HepG2 (cell line): ENCODE results near the gene TAF6. TPM values are rescaled to one million over a fixed set of nuclear protein-coding genes. Genes with fewer than 3 reads are reported as not detected.

Source experiments
- GATAD1 ChIP-seq: IDR thresholded peaks from 2 replicates; pipeline ENCODE4 v1.6.1; 2016; ENCODE audit warnings: missing genetic modification reagents, missing compliant biosample characterization
- NR2F6 ChIP-seq, 2 experiments: IDR thresholded peaks; 2 replicates each; pipeline ENCODE4 v1.6.1; 2016; ENCODE audit warnings: antibody characterized with exemption in 1 of 2, mild to moderate bottlenecking in 1 of 2
- REL ChIP-seq: sonication (generic); formaldehyde crosslinking; conservative IDR thresholded peaks from 2 replicates; pipeline ENCODE4 v1.8.0; 2022; ENCODE audit warnings: mild to moderate bottlenecking, missing genetic modification reagents, moderate library complexity
- SAP130 ChIP-seq: IDR thresholded peaks from 2 replicates; pipeline ENCODE4 v1.6.1; 2016; ENCODE audit warnings: low read depth
- SP5 ChIP-seq: IDR thresholded peaks from 2 replicates; pipeline ENCODE4 v1.6.1; 2016; ENCODE audit warnings: low read depth, borderline replicate concordance
- STAG1 ChIP-seq: sonication (generic); formaldehyde crosslinking; IDR thresholded peaks from 2 replicates; pipeline ENCODE4 v1.4.0; 2020; ENCODE audit warnings: missing genetic modification reagents
- ZBTB7A ChIP-seq: sonication (generic); formaldehyde crosslinking; IDR thresholded peaks from 2 replicates; pipeline ENCODE4 v1.8.0; 2022; ENCODE audit warnings: mild to moderate bottlenecking, missing genetic modification reagents
- ZNF296 ChIP-seq: sonication (generic); formaldehyde crosslinking; conservative IDR thresholded peaks from 2 replicates; pipeline ENCODE4 v1.5.0; 2020; ENCODE audit warnings: mild to moderate bottlenecking, missing genetic modification reagents
- ZNF446 ChIP-seq: sonication (generic); formaldehyde crosslinking; IDR thresholded peaks from 2 replicates; pipeline ENCODE4 v1.5.0; 2020; ENCODE audit warnings: mild to moderate bottlenecking, missing genetic modification reagents
- ZNF766 ChIP-seq: sonication (generic); formaldehyde crosslinking; IDR thresholded peaks from 2 replicates; pipeline ENCODE4 v1.5.0; 2020; ENCODE audit warnings: missing genetic modification reagents, borderline replicate concordance
- ZNF773 ChIP-seq: sonication (generic); formaldehyde crosslinking; IDR thresholded peaks from 2 replicates; pipeline ENCODE4 v1.4.0; 2020; ENCODE audit warnings: missing genetic modification reagents, borderline replicate concordance
- ZNF782 ChIP-seq: sonication (generic); formaldehyde crosslinking; IDR thresholded peaks from 2 replicates; pipeline ENCODE4 v1.4.0; 2020; ENCODE audit warnings: missing genetic modification reagents, mild to moderate bottlenecking, borderline replicate concordance
- ZNF839 ChIP-seq: sonication (generic); formaldehyde crosslinking; IDR thresholded peaks from 2 replicates; pipeline ENCODE4 v1.4.0; 2020; ENCODE audit warnings: missing genetic modification reagents, mild to moderate bottlenecking, borderline replicate concordance
- polyA plus RNA-seq, 8 experiments: library from polyadenylated mRNA; depleted of rRNA in 3 of 8; stranded (reverse) in 7 of 8; unstranded in 1 of 8; fragments of >200 nt; fragmentation: Illumina TruSeq in 4 of 8; extraction: Trizol in 4 of 8; gene quantifications; 2 replicates each; pipeline versions ENCODE4 v1.2.1 to v1.2.3, GENCODE V29; 2011 to 2016; ENCODE audit warnings: low read depth in 4 of 8, missing spikeins in 1 of 8, mixed read lengths in 1 of 8; ENCODE audit not compliant: insufficient read depth in 1 of 8
- total RNA-seq, 5 experiments: library from RNA; depleted of rRNA; stranded (reverse); fragments of >200 nt; fragmentation: Illumina TruSeq; extraction: Trizol; gene quantifications; 2 replicates each; pipeline ENCODE4 v1.2.3, GENCODE V29; 2016; ENCODE audit warnings: low read depth in 1 of 5
- TF ChIP-seq, protein P1 (sequence below): sonication (generic); formaldehyde crosslinking; IDR thresholded peaks from 2 replicates; pipeline ENCODE4 v1.5.1; 2020; ENCODE audit warnings: mild to moderate bottlenecking, missing genetic modification reagents, moderate library complexity
- TF ChIP-seq, protein P2 (sequence below): sonication (generic); formaldehyde crosslinking; IDR thresholded peaks from 2 replicates; pipeline ENCODE4 v1.4.0; 2020; ENCODE audit warnings: missing genetic modification reagents, mild to moderate bottlenecking, borderline replicate concordance
- TF ChIP-seq, protein P3 (sequence below): sonication (generic); formaldehyde crosslinking; IDR thresholded peaks from 2 replicates; pipeline ENCODE4 v1.8.0; 2022; ENCODE audit warnings: mild to moderate bottlenecking, missing genetic modification reagents, moderate library complexity
- TF ChIP-seq, protein P4 (sequence below): IDR thresholded peaks from 2 replicates; pipeline ENCODE4 v1.6.1; 2016; ENCODE audit warnings: missing genetic modification reagents, missing compliant biosample characterization
- TF ChIP-seq, protein P5 (sequence below): sonication (generic); formaldehyde crosslinking; conservative IDR thresholded peaks from 2 replicates; pipeline ENCODE4 v1.5.0; 2020; ENCODE audit warnings: missing genetic modification reagents

TAF6 gene
- total and polyA plus RNA-seq, 2 of the 13 experiments (the other 11 are each of a cell fraction or from before 2014, with no cell fraction given): 12.9 to 18.8 TPM

DNA sequence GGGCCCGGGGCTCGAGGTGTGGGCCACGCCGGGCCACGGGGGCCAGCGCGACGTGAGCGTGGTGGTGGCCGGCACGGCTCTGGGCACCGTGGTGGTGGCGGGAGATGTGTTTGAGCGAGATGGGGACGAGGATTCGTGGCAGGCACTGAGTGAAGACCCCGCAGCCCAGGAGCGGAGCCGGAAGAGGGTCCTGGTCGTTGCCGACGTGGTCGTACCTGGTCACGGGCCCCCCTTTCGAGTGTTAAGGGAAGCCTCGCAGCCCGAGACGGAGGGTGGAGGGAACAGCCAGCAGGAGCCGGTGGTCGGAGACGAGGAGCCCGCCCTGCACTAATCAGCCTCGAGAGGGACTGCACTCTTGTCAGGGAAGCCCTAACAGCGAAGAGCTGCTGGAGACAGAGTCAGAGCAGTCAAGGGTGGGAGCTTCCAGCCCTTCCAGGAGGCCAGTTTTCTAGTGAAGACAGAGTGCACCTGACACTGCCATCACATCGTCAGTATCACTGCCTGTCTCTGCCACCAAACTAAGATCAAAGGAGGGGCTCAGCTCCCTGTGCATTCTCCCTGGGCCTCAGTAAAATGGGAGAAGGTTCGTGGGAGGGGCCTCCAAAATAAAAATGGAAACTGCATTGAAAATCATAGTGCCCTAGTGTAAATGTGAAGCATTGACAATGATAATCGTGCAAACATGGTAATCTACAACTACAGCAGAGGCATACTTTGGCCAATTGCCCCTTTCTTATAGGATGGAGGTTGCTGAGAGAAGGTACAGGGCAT lies 8.9 kb upstream of the TAF6 start (continued):
- TF ChIP-seq, protein P1, sequence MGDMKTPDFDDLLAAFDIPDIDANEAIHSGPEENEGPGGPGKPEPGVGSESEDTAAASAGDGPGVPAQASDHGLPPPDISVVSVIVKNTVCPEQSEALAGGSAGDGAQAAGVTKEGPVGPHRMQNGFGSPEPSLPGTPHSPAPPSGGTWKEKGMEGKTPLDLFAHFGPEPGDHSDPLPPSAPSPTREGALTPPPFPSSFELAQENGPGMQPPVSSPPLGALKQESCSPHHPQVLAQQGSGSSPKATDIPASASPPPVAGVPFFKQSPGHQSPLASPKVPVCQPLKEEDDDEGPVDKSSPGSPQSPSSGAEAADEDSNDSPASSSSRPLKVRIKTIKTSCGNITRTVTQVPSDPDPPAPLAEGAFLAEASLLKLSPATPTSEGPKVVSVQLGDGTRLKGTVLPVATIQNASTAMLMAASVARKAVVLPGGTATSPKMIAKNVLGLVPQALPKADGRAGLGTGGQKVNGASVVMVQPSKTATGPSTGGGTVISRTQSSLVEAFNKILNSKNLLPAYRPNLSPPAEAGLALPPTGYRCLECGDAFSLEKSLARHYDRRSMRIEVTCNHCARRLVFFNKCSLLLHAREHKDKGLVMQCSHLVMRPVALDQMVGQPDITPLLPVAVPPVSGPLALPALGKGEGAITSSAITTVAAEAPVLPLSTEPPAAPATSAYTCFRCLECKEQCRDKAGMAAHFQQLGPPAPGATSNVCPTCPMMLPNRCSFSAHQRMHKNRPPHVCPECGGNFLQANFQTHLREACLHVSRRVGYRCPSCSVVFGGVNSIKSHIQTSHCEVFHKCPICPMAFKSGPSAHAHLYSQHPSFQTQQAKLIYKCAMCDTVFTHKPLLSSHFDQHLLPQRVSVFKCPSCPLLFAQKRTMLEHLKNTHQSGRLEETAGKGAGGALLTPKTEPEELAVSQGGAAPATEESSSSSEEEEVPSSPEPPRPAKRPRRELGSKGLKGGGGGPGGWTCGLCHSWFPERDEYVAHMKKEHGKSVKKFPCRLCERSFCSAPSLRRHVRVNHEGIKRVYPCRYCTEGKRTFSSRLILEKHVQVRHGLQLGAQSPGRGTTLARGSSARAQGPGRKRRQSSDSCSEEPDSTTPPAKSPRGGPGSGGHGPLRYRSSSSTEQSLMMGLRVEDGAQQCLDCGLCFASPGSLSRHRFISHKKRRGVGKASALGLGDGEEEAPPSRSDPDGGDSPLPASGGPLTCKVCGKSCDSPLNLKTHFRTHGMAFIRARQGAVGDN (CRISPR knock-in tag): peak; percentile 76
- TF ChIP-seq, protein P2, sequence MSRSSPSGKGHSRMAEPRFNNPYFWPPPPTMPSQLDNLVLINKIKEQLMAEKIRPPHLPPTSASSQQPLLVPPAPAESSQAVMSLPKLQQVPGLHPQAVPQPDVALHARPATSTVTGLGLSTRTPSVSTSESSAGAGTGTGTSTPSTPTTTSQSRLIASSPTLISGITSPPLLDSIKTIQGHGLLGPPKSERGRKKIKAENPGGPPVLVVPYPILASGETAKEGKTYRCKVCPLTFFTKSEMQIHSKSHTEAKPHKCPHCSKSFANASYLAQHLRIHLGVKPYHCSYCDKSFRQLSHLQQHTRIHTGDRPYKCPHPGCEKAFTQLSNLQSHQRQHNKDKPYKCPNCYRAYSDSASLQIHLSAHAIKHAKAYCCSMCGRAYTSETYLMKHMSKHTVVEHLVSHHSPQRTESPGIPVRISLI (CRISPR knock-in tag): no peak
- TF ChIP-seq SP5 (CRISPR knock-in tag): no peak
- TF ChIP-seq, protein P3, sequence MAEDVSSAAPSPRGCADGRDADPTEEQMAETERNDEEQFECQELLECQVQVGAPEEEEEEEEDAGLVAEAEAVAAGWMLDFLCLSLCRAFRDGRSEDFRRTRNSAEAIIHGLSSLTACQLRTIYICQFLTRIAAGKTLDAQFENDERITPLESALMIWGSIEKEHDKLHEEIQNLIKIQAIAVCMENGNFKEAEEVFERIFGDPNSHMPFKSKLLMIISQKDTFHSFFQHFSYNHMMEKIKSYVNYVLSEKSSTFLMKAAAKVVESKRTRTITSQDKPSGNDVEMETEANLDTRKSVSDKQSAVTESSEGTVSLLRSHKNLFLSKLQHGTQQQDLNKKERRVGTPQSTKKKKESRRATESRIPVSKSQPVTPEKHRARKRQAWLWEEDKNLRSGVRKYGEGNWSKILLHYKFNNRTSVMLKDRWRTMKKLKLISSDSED: 0 out of 2 replicates have a peak, but pooled peaks have one; percentile 6
- no peak for TF ChIP-seq GATAD1
- 0 out of 2 replicates have a peak, but pooled peaks have one; percentile 27 for TF ChIP-seq ZNF839
- TF ChIP-seq ZNF773 (CRISPR knock-in tag): no peak
- no peak for TF ChIP-seq STAG1 (CRISPR knock-in tag)
- TF ChIP-seq ZNF766 (CRISPR knock-in tag): no peak
- TF ChIP-seq REL (CRISPR knock-in tag): 0 out of 2 replicates have a peak, but pooled peaks have one; percentile 10
- TF ChIP-seq, protein P4, sequence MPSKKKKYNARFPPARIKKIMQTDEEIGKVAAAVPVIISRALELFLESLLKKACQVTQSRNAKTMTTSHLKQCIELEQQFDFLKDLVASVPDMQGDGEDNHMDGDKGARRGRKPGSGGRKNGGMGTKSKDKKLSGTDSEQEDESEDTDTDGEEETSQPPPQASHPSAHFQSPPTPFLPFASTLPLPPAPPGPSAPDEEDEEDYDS (CRISPR knock-in tag): peak; percentile 26; the same call in 1 of the 2 replicates
- TF ChIP-seq ZBTB7A: 0 out of 2 replicates have a peak, but pooled peaks have one; percentile 53
- no peak for TF ChIP-seq NR2F6 (IDR thresholded peaks at IDR 0.05)
- no peak for TF ChIP-seq NR2F6 (CRISPR knock-in tag; IDR thresholded peaks at IDR 0.05)
- peak; percentile 9; the same call in 1 of the 2 replicates for TF ChIP-seq SAP130
- no peak for TF ChIP-seq ZNF446 (CRISPR knock-in tag)
- no peak for TF ChIP-seq ZNF782
- 0 out of 2 replicates have a peak, but pooled peaks have one; percentile 2 for TF ChIP-seq ZNF296 (CRISPR knock-in tag)
- TF ChIP-seq, protein P5, sequence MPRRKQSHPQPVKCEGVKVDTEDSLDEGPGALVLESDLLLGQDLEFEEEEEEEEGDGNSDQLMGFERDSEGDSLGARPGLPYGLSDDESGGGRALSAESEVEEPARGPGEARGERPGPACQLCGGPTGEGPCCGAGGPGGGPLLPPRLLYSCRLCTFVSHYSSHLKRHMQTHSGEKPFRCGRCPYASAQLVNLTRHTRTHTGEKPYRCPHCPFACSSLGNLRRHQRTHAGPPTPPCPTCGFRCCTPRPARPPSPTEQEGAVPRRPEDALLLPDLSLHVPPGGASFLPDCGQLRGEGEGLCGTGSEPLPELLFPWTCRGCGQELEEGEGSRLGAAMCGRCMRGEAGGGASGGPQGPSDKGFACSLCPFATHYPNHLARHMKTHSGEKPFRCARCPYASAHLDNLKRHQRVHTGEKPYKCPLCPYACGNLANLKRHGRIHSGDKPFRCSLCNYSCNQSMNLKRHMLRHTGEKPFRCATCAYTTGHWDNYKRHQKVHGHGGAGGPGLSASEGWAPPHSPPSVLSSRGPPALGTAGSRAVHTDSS (CRISPR knock-in tag): no peak
